ENCODE measurements around the gene CIT.

CIT gene

DNA sequence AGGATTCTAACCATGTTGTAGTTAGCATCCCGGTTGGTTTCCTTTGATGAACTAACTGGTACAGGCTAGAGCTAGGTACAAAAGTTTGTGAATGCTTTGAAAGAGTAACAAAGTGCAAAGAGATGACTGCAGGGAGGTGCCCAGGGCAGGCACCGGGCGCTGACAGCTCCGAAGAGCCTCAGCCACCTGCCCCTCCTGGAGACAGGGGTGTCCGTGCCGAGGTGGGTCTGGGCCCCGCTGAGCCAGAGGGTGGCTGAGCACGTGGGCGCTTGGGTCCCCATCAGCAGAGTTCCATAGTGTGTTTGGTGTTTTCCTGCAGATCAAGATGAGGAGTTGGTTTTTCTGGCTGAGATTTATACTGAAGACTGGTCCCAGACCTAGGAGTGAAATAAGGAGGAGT, 189.2 kb downstream of the CIT start:
- H3K4me3 ChIP-seq (ENCODE audit: low read length) = no peak overlapping the region
- DNase-seq (ENCODE audit: low read depth, low spot score) = no peak

GRCh38 chr12:119687406-119687805, 189.7 kb downstream of the CIT start:
- H3K4me3 ChIP-seq (ENCODE audit: low read length) = no peak overlapping the region
- DNase-seq (ENCODE audit: low read depth, low spot score) = no peak

GRCh38 chr12:119686776-119687175, 190.3 kb downstream of the CIT start:
- no peak for DNase-seq (ENCODE audit: low read depth, low spot score)
- no peak overlapping the region for H3K4me3 ChIP-seq (ENCODE audit: low read length)

DNA sequence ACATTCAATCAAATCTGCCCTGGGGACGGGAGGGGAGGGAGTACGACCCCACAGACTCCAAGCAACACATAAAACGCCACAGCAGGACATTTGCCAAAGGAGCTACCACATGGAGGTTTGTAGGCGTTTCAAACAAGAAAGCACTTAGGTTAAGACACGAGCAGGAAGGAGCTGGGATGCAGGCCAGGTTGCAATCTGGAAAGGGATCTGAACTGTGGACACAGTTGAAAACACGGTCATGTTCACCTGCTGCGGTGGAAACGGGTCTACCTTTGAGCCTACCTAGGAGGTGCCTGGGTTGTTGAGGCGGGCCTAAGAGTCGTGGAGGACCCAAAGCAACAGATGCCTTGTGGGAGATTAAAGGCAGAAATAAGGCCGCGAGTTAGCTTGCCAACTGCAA, 190.8 kb downstream of the CIT start:
- no peak for DNase-seq (ENCODE audit: low read depth, low spot score)

GRCh38 chr12:119685375-119685774, 191.7 kb downstream of the CIT start:
- DNase-seq (ENCODE audit: low read depth, low spot score) = no peak
- no peak overlapping the region for H3K4me3 ChIP-seq (ENCODE audit: low read length)

More for the DNA sequence above, 190.8 kb downstream of the CIT start:
- H3K4me3 ChIP-seq (ENCODE audit: low read length) = no peak overlapping the region

- no peak for DNase-seq (ENCODE audit: low read depth, low spot score)
- no peak overlapping the region for H3K4me3 ChIP-seq (ENCODE audit: low read length)
Observed at GRCh38 chr12:119684711-119685369, 192.3 kb downstream of the CIT start.

GRCh38 chr12:119683816-119684215, 193.3 kb downstream of the CIT start:
- H3K4me3 ChIP-seq (ENCODE audit: low read length) = no peak overlapping the region
- DNase-seq (ENCODE audit: low read depth, low spot score) = no peak

DNA sequence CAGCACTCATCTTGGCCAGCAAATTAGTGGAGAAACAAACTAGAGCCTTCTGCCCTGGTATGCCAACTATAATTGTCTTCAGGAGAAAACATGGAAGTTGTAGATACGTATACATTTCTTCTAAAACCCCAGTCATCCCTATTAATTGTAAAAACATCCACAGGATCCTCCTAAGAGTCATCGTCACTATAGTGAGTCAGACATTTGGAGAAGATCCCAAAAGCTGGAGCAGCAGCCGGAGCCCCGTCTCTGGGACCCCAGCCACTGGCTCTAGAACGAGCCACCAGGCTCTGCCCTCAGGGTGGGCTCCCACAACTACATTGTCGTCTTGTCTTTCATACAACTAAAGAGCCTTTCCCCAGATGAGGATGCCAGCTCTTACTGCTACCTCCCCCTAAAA, 193.7 kb downstream of the CIT start:
- no peak overlapping the region for H3K4me3 ChIP-seq (ENCODE audit: low read length)
- no peak for DNase-seq (ENCODE audit: low read depth, low spot score)

DNA sequence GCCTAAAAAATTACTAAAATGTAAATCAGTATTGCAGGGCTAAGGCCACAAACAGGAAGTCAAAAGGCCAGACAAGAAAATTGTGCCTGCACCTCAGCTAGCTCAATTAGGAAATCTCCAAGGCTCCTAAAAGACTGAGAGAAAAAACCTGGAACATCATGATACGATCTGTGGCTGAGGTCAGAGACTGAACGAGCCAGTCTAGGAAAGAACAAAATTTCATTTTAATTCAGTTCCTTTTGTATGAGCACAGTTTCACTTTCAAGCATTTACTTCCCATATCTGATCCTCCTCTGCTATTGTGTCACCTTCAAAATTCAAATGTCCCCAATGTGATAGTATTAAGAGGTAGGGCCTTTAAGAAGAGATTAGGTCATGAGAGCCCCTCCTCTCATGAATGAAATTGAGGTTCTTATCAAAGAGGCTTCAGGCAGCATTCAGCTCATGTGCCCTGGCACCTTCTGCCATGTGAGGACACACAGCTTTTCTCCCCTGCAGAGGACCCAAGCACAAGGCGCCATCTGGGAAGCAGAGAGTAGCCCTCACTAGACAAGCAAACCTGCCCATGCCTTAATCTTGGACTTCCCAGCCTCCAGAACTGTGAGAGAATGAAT, 194.4 kb downstream of the CIT start:
- no peak for DNase-seq (ENCODE audit: low read depth, low spot score)
- no peak overlapping the region for H3K4me3 ChIP-seq (ENCODE audit: low read length)

DNA sequence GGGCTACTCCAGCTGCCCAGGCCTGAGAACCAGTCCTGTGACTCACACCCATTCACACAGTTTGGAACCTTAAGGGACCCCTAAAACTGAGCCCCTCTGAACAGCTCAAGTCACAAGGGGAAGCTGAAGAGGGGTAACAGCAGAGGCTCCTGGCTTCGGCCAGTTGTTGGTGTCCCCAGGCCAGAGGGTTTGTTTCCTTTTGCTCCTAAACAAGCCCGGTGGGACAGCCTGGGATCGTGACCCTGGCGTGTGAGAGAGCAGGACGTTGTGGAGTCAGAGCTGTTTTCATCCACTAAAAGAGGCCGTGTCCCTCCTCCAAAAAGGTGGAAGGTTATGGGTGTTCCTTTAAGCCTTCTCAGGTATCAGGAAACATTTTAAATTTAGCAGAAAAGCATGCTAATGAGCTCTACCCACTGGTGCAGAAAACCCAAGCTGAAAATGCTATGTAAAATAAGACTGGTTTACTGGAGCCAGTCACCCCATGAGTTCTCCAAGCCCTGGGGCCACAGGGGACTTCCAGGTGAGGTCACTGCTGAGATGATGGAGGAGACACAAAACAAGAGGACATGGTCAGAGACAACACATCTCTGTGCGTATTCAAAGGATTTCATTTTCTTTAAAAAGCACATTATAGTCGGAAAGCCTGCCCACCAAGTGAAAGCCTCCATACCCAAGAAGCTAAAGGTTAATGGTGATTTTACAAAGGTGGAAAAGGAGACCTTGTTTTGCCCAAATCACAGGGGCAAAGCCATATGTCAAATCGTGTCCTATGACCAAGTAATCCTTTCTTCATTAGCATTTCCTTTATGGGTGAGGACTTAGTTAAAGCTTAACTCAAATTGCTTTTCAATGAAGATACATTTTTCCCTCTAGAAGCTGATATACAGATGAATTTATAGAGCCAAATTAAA, 195.1 kb downstream of the CIT start:
- no peak for DNase-seq (ENCODE audit: low read depth, low spot score)
- H3K4me3 ChIP-seq (ENCODE audit: low read length) = no peak overlapping the region

- H3K4me3 ChIP-seq (ENCODE audit: low read length) = no peak overlapping the region
- DNase-seq (ENCODE audit: low read depth, low spot score) = no peak
Observed at GRCh38 chr12:119681111-119681510, 196.0 kb downstream of the CIT start.

- no peak overlapping the region for H3K4me3 ChIP-seq (ENCODE audit: low read length)
- DNase-seq (ENCODE audit: low read depth, low spot score) = no peak
Observed at GRCh38 chr12:119679490-119679889, 197.6 kb downstream of the CIT start.

DNA sequence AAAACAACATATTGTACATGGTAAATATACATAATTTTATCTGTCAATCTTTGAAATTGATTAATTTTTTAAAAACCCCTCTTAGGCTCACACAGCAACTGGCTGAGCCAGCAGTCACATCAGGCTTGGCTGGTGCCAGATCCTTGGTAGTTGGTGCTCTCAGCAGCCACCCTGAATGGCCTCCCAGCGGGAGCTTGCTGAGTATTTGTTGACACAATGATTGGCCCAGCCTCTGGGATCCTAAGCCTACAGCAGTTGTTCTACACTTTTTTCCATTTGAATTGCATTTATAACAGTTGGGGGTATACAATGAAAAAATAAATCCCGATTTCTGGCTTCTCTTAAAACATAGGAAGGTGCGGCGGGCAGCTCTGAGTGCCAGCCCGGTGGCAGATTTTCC, 198.0 kb downstream of the CIT start:
- no peak overlapping the region for H3K4me3 ChIP-seq (ENCODE audit: low read length)
- no peak for DNase-seq (ENCODE audit: low read depth, low spot score)

DNA sequence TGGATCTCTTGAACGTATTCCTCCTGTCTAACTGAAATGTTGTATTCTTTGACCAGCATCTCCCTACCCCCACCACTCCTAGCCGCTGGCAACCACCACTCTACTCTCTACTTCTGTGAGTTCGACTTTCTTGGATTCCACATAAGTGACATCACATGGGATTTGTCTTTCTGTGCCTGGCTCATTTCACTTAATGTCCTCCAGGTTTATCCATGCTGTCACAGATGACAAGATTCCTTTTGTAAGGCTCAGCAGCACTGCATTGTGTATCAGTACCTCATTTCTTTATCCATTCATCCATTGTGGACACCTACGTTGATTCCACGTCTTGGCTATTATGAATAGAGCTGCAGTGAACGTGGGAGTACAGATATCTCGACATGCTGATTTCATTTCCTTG, 198.7 kb downstream of the CIT start:
- DNase-seq (ENCODE audit: low read depth, low spot score) = no peak
- no peak overlapping the region for H3K4me3 ChIP-seq (ENCODE audit: low read length)

DNA sequence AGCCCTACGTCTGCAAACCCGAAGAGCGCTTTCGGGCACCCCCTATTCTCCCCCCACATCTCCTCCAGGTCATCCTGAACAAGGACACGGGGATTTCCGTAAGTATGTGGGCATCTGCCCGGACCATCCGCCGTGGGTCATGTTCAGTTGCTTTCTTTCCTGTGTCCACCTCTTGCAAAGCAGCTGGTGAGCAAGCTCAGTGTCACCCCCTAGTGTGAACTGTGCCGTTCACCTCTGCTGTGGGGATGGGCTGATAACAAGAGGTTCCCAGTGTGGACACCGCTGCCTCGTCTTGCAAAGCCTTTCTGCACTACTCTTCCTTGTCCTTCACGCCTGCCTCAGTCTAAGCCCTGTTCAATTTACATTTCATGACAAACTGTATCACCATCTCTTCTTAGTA, 200.5 kb downstream of the CIT start:
- H3K4me3 ChIP-seq (ENCODE audit: low read length) = no peak overlapping the region
- DNase-seq (ENCODE audit: low read depth, low spot score) = no peak

GRCh38 chr12:119676022-119676421, 201.1 kb downstream of the CIT start:
- no peak for DNase-seq (ENCODE audit: low read depth, low spot score)
- H3K4me3 ChIP-seq (ENCODE audit: low read length) = no peak overlapping the region

DNA sequence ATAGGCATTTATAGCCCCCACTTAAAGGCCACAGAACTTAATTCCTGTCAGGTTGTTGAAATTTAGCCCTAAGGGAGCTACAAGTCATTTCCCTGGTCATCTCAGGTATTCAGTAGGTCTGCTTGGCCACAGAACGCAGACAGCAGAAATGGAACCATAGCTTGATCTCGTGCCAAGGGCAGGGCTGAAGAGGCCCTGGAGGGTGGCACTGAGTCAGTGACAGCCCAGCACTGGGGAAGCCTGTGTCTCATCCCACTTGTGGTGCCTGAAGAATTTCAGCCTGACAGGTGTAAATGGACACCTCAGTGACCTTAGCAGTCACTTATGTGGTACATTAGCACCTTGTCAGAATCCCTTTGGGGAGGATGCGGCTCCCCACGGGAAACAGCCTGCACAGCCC, 202.6 kb downstream of the CIT start:
- no peak for DNase-seq (ENCODE audit: low read depth, low spot score)
- H3K4me3 ChIP-seq (ENCODE audit: low read length) = no peak overlapping the region

DNA sequence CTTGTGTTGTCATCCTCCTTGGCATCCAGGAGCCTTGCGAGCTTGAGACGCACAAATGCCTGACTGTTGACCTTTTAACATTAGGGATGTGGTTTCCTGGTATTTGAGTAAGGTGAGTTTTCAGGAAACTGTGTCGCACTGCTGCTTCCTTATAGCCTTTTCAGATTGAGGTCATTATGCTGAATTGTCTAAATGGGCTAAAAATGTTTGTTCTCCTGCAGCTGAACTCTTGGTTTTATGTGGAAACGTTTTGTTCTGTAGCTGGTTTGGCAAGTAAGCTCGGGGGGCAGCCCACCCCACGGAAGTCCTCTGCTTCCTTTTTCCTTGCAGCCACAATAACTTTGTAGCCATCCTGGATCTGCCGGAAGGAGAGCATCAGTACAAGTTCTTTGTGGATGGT, 203.5 kb downstream of the CIT start:
- DNase-seq (ENCODE audit: low read depth, low spot score) = peak; percentile 55
- H3K4me3 ChIP-seq (ENCODE audit: low read length) = no peak overlapping the region

DNA sequence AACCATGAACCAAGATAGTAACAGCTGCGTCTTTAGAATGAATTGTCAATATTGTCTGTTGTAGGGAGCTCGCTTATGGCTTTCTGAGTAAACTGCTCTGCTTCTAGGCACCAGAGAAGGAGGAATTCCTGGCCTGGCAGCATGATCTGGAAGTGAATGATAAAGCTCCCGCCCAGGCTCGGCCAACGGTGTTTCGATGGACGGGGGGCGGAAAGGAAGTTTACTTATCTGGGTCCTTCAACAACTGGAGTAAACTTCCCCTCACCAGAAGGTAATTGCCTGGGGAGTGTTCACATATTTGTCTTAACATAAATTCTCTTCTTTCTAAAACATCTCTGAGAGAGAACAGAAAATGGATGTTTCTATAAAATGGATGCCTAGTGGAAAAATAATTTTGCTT, 204.9 kb downstream of the CIT start:
- no peak overlapping the region for H3K4me3 ChIP-seq (ENCODE audit: low read length)
- no peak for DNase-seq (ENCODE audit: low read depth, low spot score)

DNA sequence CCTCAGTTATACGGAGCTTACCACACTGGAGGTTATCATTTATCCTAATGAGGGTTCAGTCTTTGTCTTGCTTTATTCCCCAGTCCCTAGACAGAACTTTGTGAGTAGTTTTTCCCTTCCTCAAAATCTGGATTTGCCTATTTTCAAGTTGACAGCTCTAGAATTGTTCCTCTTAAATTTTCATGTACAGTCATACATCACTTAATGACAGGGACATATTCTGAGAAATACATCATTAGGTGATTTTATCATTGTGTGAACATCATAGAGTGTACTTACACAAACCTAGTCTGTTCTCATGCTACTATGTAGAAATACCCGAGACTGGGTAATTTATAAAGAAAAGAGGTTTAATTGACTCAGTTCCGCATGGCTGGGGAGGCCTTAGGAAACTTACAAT, 206.1 kb downstream of the CIT start:
- no peak overlapping the region for H3K4me3 ChIP-seq (ENCODE audit: low read length)
- DNase-seq (ENCODE audit: low read depth, low spot score) = no peak

All from Jurkat, Clone E6-1 (cell line).